BLaER1 treated with 17β-estradiol and CSF1 and Interleukin-3, amounts not matched to agents 10 nM and 100 nM (cell line): ENCODE measurements around the gene C1GALT1C1.
"Not testable (repeated sequence)": the region's sequence is repeated elsewhere in the genome, so short reads cannot be mapped to it uniquely, and the experiment has no call there.

Experiments used
- H3K27ac ChIP-seq, 11 experiments: shearing (Covaris generic); formaldehyde crosslinking; 2 replicates each; pipeline ENCODE4 v1.8.1; 2022
- H3K27me3 ChIP-seq, 11 experiments: shearing (Covaris generic); formaldehyde crosslinking; 2 replicates each; pipeline ENCODE4 v1.8.1; 2022
- H3K36me3 ChIP-seq, 11 experiments: shearing (Covaris generic); formaldehyde crosslinking; 2 replicates each; pipeline ENCODE4 v1.8.1; 2022
- H3K4me1 ChIP-seq, 10 experiments: shearing (Covaris generic); formaldehyde crosslinking; 2 replicates each; pipeline ENCODE4 v1.8.1; 2022
- H3K4me2 ChIP-seq, 11 experiments: shearing (Covaris generic); formaldehyde crosslinking; 2 replicates each; pipeline ENCODE4 v1.8.1; 2022
- H3K4me3 ChIP-seq, 10 experiments: shearing (Covaris generic); formaldehyde crosslinking; 2 replicates each; pipeline ENCODE4 v1.8.1; 2022
- H3K9ac ChIP-seq, 11 experiments: shearing (Covaris generic); formaldehyde crosslinking; 2 replicates each; pipeline ENCODE4 v1.8.1; 2022
- H3K9me3 ChIP-seq, 11 experiments: shearing (Covaris generic); formaldehyde crosslinking; replicated peaks in 1 of 11; 2 replicates each; pipeline ENCODE4 v1.8.1; 2022
- H4K20me1 ChIP-seq, 11 experiments: shearing (Covaris generic); formaldehyde crosslinking; 2 replicates each; pipeline ENCODE4 v1.8.1; 2022
- Cebpa-rat ChIP-seq, 11 experiments: shearing (Covaris generic); IDR thresholded peaks; 2 replicates each; pipeline ENCODE4 v1.8.1; 2022

Gene C1GALT1C1

DNA sequence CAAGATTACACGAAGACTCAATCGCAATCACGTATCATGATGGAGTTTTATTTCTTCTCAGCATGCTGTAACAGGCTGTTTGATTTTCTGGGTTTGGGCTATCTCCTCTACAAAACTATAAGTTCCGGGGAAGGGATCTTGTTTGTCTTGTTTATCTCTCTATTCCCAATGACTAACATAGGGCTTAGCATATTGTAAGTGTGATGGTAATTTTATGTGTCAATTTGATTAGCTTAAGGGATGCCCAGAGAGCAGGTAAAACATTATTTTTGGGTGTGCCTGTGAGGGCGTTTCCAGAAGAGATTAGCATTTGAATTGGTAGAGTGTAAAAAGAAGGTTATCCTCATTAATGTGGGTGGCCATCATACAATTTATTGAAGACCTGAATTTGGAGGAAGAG lies 32.8 kb upstream of the C1GALT1C1 start:
- Histone ChIP-seq H3K4me3 (no peak overlapping the region), H3K27me3 (no peaks in the 10 kb centered on the region), H3K4me1 (no peaks in the 10 kb centered on the region), H3K9ac (no peak overlapping the region), H3K27ac (no peak overlapping the region), H3K9me3 (no peaks in the 10 kb centered on the region), H3K36me3 (no peaks in the 10 kb centered on the region), H3K4me2 (no peak overlapping the region), H4K20me1 (no peaks in the 10 kb centered on the region)
- TF ChIP-seq Cebpa-rat (IDR thresholded peaks at IDR 0.05): no peak

DNA sequence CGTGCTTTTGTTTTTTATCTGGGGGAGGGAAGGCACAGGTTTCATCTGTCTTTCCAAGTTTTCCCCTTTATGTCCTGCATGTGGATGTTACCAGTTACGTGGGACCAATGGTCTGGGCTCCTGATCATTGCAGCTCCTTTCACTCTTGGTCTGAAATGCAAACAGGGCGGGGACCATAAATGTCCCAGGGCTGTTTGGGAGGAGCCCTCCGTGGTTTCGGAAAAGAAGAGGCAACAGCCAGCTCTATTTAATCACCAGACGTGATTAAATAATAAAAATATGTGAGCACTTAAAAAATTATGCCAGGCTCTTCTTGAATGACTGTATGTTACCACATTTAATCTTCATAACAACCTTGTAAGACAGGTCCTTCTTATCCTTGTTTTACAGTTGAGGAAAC lies 30.8 kb upstream of the C1GALT1C1 start:
- Histone ChIP-seq H3K36me3 (no peaks in the 10 kb centered on the region), H3K4me3 (no peak overlapping the region), H3K9me3 (no peaks in the 10 kb centered on the region), H3K4me1 (no peaks in the 10 kb centered on the region), H4K20me1 (no peaks in the 10 kb centered on the region), H3K27me3 (no peaks in the 10 kb centered on the region), H3K9ac (no peak overlapping the region), H3K4me2 (no peak overlapping the region), H3K27ac (no peak overlapping the region)
- no peak for TF ChIP-seq Cebpa-rat (IDR thresholded peaks at IDR 0.05)

DNA sequence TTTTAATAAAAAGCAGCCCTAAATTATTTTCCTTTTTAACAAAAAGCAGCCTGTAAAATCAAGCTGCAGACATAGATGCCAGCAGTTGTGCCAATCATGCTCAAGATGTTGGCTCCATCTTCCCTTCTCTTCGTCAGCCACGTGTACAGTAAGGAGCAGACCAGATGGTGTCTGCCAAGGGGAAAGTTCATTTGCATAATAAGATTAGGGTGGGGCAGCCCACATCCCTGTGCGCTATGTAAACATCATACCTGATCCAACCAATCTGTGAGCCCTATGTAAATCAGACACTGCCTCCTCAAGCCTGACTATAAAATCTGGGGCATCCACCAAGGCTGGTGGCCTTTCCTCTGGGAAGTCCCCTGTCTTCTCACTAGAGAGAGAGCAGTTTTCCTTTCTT lies 23.1 kb upstream of the C1GALT1C1 start:
- no peaks in the 10 kb centered on the region for H3K36me3 ChIP-seq
- H4K20me1 ChIP-seq: no peaks in the 10 kb centered on the region
- TF ChIP-seq Cebpa-rat (IDR thresholded peaks at IDR 0.05): no peak
- H3K4me3 ChIP-seq: no peak overlapping the region
- no peak overlapping the region for H3K9ac ChIP-seq
- H3K27me3 ChIP-seq: no peaks in the 10 kb centered on the region
- no peak overlapping the region for H3K4me2 ChIP-seq
- H3K4me1 ChIP-seq: peaks cover 0 to 4% (median 0%) of the 10 kb centered on the region in 10 experiments; a peak in 1 of 20 replicates
- H3K27ac ChIP-seq: no peak overlapping the region
- peaks cover 0 to 7% (median 4%) of the 10 kb centered on the region in 11 experiments; a peak in 6 of 22 replicates for H3K9me3 ChIP-seq

DNA sequence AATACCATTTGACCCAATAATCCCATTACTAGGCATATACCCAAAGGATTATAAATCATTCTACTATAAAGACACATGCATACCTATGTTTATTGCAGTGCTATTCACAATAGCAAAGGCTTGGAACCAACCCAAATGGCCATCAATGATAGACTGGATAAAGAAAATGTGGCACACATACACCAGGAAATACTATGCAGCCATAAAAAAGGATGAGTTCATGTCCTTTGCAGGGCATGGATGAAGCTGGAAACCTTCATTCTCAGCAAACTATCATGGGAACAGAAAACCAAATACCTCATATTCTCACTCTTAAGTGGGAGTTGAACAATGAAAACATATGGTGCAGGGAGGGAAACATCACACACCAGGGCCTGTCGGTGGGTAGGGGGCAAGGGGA lies 22.4 kb upstream of the C1GALT1C1 start:
- not testable (repeated sequence) for H3K9ac ChIP-seq, H3K4me1 ChIP-seq, H3K27ac ChIP-seq, H3K36me3 ChIP-seq, H4K20me1 ChIP-seq, H3K4me3 ChIP-seq, H3K9me3 ChIP-seq, H3K27me3 ChIP-seq, H3K4me2 ChIP-seq

DNA sequence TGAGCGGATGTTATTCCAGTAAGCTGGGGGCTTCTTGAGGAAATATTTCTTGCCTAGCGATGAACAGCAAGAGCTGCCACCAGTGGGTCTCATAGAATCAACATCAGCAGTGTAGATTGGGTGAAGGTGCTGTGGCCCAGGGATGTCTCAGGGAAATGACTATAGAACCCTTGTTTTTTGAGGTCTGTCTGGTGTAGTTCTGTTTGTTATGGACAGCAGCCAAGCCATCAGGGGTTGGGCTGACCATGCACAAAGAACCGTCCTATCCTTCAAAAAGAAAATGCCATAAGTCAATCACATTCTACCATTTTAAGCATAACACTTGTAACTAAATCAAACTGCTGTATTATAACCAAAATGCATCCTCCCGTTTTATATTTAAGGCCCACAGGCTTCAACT lies 17.3 kb upstream of the C1GALT1C1 start:
- Histone ChIP-seq H3K27ac (no peak overlapping the region), H4K20me1 (no peaks in the 10 kb centered on the region), H3K4me1 (peaks cover 0 to 4% (median 0%) of the 10 kb centered on the region in 10 experiments; a peak in 1 of 20 replicates), H3K36me3 (no peaks in the 10 kb centered on the region), H3K9me3 (peaks cover 0 to 7% (median 4%) of the 10 kb centered on the region in 11 experiments; a peak in 6 of 22 replicates), H3K4me3 (no peak overlapping the region), H3K27me3 (no peaks in the 10 kb centered on the region), H3K9ac (no peak overlapping the region), H3K4me2 (no peak overlapping the region)
- TF ChIP-seq Cebpa-rat (IDR thresholded peaks at IDR 0.05): no peak

DNA sequence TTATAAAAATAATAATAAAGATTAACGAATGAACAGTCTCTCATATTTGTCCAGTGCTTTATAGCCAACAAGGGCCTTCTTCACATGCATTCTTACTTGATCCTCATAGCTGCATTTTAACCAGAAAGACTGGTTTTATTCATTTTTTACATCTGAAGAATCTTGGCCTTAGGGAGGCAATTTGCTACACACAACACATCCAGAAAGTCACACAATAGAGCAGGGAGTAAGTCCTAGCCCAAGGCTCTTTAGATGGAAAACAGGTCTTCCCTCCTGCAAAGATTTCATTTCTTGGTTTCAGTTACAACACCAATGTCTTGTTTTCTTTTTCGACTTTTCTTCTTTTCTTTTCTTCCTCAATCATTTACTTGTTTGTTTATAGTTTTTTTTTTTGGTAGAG lies 13.0 kb upstream of the C1GALT1C1 start:
- no peak overlapping the region for H3K9ac ChIP-seq
- TF ChIP-seq Cebpa-rat (IDR thresholded peaks at IDR 0.05): no peak
- H3K4me1 ChIP-seq: no peaks in the 10 kb centered on the region
- H4K20me1 ChIP-seq: no peaks in the 10 kb centered on the region
- H3K4me3 ChIP-seq: no peak overlapping the region
- H3K36me3 ChIP-seq: no peaks in the 10 kb centered on the region
- no peak overlapping the region for H3K4me2 ChIP-seq
- H3K27me3 ChIP-seq: no peaks in the 10 kb centered on the region
- H3K27ac ChIP-seq: no peak overlapping the region
- no peaks in the 10 kb centered on the region for H3K9me3 ChIP-seq

DNA sequence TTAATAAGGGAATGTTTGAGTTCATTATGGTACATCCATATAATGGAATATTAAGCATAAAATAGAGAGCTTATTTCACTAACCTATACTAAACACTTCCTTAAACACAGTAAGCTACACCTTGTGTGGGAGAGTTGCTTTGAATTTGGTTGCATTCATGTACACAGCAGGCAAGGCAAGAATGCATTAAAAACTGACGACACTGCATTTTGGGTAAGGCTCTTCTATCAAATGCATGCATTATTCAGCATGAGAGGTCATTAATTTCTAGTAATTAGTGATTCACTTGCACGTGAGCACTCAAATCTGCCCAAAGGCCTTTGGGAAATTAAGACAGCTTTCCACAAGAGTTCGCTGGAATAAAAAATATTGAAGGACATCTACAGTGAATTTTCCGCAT lies 8.8 kb upstream of the C1GALT1C1 start:
- H3K36me3 ChIP-seq: no peaks in the 10 kb centered on the region
- no peak for TF ChIP-seq Cebpa-rat (IDR thresholded peaks at IDR 0.05)

DNA sequence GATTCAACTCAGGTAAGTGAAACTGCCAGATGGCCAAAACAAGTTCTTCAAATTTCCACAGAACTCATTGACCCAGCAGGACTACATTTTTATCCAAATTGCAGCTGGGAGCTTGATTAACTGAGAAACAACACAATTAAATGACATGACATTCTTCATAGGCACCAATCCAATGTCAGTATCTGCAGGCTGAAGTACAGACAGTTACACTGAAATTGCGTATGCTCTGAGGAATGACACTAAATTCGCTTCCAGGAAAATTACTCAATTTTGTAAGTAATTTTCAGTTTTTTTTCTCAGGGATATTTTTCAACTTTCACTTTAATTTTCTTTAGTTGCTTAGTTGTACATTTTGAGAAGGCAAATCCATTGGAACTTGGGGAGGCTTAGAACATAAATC lies 4.5 kb downstream of the C1GALT1C1 start:
- H3K27me3 ChIP-seq: no peaks in the 10 kb centered on the region
- no peak overlapping the region for H3K27ac ChIP-seq
- no peaks in the 10 kb centered on the region for H4K20me1 ChIP-seq
- peaks cover 0 to 26% (median 0%) of the 10 kb centered on the region in 11 experiments; a peak in 5 of 22 replicates for H3K36me3 ChIP-seq
- H3K4me2 ChIP-seq: no peak overlapping the region
- H3K4me1 ChIP-seq: peaks cover 8 to 16% (median 14%) of the 10 kb centered on the region in 10 experiments; a peak in 19 of 20 replicates
- H3K9ac ChIP-seq: no peak overlapping the region
- no peak overlapping the region for H3K4me3 ChIP-seq
- H3K9me3 ChIP-seq: peaks cover 0 to 9% (median 6%) of the 10 kb centered on the region in 11 experiments; a peak in 6 of 22 replicates
- TF ChIP-seq Cebpa-rat (IDR thresholded peaks at IDR 0.05): no peak

More for the DNA sequence above, 8.8 kb upstream of the C1GALT1C1 start:
- Histone ChIP-seq H3K27me3 (no peaks in the 10 kb centered on the region), H3K27ac (no peak overlapping the region), H3K9ac (no peak overlapping the region), H3K4me1 (peaks cover 9 to 19% (median 15%) of the 10 kb centered on the region in 10 experiments; a peak in 19 of 20 replicates), H3K4me2 (no peak overlapping the region), H3K4me3 (no peak overlapping the region), H3K9me3 (peaks cover 0 to 6% (median 0%) of the 10 kb centered on the region in 11 experiments; a peak in 2 of 22 replicates), H4K20me1 (no peaks in the 10 kb centered on the region)

DNA sequence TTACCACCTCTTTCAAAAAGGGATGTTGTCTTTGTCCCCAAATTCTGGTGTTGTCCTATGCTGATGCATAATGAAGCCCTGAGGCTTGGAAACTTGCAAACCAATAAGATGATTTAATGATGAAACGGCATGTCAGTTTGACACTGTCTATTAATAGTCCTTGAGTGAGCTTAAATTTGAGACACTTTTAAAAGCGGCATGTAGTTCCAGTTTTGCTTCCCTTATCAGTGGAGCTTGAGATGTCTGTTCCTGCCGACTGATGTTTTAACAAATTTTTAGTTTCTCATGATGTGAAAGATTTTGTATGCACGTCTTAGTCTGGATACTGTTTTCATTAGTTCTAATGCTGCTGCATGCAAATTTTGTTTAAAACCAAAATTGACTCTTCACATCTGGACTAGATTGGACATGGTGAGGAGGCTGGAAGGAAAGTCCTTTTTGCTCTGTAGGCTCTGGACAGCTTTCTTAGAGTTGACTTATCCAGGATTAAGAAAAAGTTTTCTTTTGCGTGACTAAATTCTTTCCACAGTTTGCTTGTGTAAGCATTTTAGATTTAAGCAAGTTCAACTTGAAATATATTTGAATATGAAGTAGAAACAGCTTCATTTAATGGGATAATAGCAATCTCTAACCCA lies 11.7 kb downstream of the C1GALT1C1 start:
- H3K4me1 ChIP-seq: peaks cover 0 to 22% (median 12%) of the 10 kb centered on the region in 10 experiments; a peak in 12 of 20 replicates
- H3K9ac ChIP-seq: no peak overlapping the region
- no peak overlapping the region for H3K4me3 ChIP-seq
- H4K20me1 ChIP-seq: no peaks in the 10 kb centered on the region
- TF ChIP-seq Cebpa-rat (IDR thresholded peaks at IDR 0.05): no peak
- peaks cover 3 to 51% (median 12%) of the 10 kb centered on the region in 11 experiments; a peak in 14 of 22 replicates for H3K36me3 ChIP-seq
- H3K27ac ChIP-seq: no peak overlapping the region
- H3K9me3 ChIP-seq: no peaks in the 10 kb centered on the region
- no peaks in the 10 kb centered on the region for H3K27me3 ChIP-seq
- peak overlapping the region in 1 of 11 experiments; percentile 8; a peak in 2 of 22 replicates for H3K4me2 ChIP-seq

DNA sequence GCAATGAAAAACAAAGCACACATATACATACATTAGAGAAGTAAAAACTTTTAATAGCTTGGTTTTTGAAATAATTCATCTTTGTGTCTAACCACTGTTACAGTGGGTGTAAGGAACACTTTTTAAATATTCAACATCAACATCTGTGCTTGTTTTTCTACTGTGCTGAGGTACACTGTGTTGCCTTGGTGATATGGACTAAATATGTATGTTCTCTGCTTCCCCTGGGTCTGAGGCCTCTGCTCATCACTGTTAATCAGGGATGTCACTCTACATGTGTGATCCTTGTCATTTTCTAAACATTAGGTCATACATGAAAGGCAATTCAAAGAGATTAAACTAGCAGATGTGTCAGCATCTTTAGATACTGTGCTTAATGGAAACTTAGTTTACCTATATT lies 15.0 kb downstream of the C1GALT1C1 start:
- H3K4me1 ChIP-seq: peaks cover 0 to 22% (median 12%) of the 10 kb centered on the region in 10 experiments; a peak in 12 of 20 replicates
- H3K9me3 ChIP-seq: no peaks in the 10 kb centered on the region
- no peak for TF ChIP-seq Cebpa-rat (IDR thresholded peaks at IDR 0.05)
- H3K27me3 ChIP-seq: no peaks in the 10 kb centered on the region
- no peak overlapping the region for H3K4me3 ChIP-seq
- H3K27ac ChIP-seq: peak overlapping the region in 1 of 11 experiments; percentile 30; a peak in 1 of 22 replicates
- H3K36me3 ChIP-seq: peaks cover 9 to 65% (median 25%) of the 10 kb centered on the region in 11 experiments; a peak in 18 of 22 replicates
- H4K20me1 ChIP-seq: no peaks in the 10 kb centered on the region
- peak overlapping the region in 6 of 11 experiments; percentile 34 to 50 (median 45); a peak in 9 of 22 replicates for H3K4me2 ChIP-seq
- no peak overlapping the region; a peak in 1 of 22 replicates for H3K9ac ChIP-seq
